DND-41 (cell line): Measurements from ENCODE around the gene MAP2K5.

Source experiments
- ATAC-seq: fragments of 200-7000 bp; cut with Tn5 transposase; 3 replicates; pipeline ENCODE4 v1.9.1; 2021; ENCODE audit warnings: low read depth; ENCODE audit not compliant: insufficient read depth
- DNase-seq: peaks from one replicate; pipeline ENCODE4 v3.0.0-alpha.2; 2020
- H2AFZ ChIP-seq: 2 replicates; pipeline ENCODE4 v1.6.0; 2012; ENCODE audit warnings: low read depth, low read length
- H3K27ac ChIP-seq: 2 replicates; pipeline ENCODE4 v1.5.1; 2012; ENCODE audit warnings: low read length, inconsistent platforms
- H3K27me3 ChIP-seq: fragments of 200-600 bp; sonication (generic); 2 replicates; pipeline ENCODE4 v1.6.0; 2012; ENCODE audit warnings: low read length, mild to moderate bottlenecking, inconsistent platforms; ENCODE audit not compliant: insufficient read depth, poor library complexity
- H3K36me3 ChIP-seq: 2 replicates; pipeline ENCODE4 v1.5.1; 2012; ENCODE audit warnings: low read length, inconsistent platforms; ENCODE audit not compliant: insufficient read depth
- H3K4me1 ChIP-seq: 2 replicates; pipeline ENCODE4 v1.5.1; 2012; ENCODE audit warnings: mild to moderate bottlenecking, low read length; ENCODE audit not compliant: insufficient read depth
- H3K4me2 ChIP-seq: 2 replicates; pipeline ENCODE4 v1.6.0; 2012; ENCODE audit warnings: mild to moderate bottlenecking, moderate library complexity, low read length, inconsistent platforms; ENCODE audit not compliant: insufficient read depth
- H3K4me3 ChIP-seq, 2 experiments: fragments of 200-600 bp in 1 of 2; shearing (Covaris generic) in 1 of 2; 2 replicates each; pipeline ENCODE4 v1.5.1; 2012 to 2016; ENCODE audit warnings: inconsistent platforms in 2 of 2, low read length in 2 of 2, mild to moderate bottlenecking in 2 of 2, low read depth in 1 of 2, moderate library complexity in 1 of 2
- H3K79me2 ChIP-seq: 2 replicates; pipeline ENCODE4 v1.6.0; 2012; ENCODE audit warnings: low read length, inconsistent platforms; ENCODE audit not compliant: insufficient read depth
- H3K9ac ChIP-seq: 2 replicates; pipeline ENCODE4 v1.6.0; 2012; ENCODE audit warnings: low read depth, mild to moderate bottlenecking, inconsistent platforms, low read length, moderate library complexity
- H3K9me3 ChIP-seq: 2 replicates; pipeline ENCODE4 v1.5.1; 2012; ENCODE audit warnings: low read length, moderate library complexity, mild to moderate bottlenecking, inconsistent platforms; ENCODE audit not compliant: insufficient read depth, severe bottlenecking
- H4K20me1 ChIP-seq: 2 replicates; pipeline ENCODE4 v1.6.0; 2012; ENCODE audit warnings: low read length; ENCODE audit not compliant: insufficient read depth
- EZH2 ChIP-seq: IDR thresholded peaks from 3 replicates; pipeline ENCODE4 v1.6.1; 2012; ENCODE audit warnings: borderline replicate concordance, low read depth, mild to moderate bottlenecking, moderate library complexity, low read length, inconsistent platforms; ENCODE audit not compliant: severe bottlenecking
- TF ChIP-seq, protein P1 (sequence below): IDR thresholded peaks from 2 replicates; pipeline ENCODE4 v1.5.1; 2012; ENCODE audit warnings: borderline replicate concordance, low read length, moderate library complexity, mild to moderate bottlenecking; ENCODE audit not compliant: poor library complexity, severe bottlenecking; ENCODE audit errors: extremely low read depth

MAP2K5 gene

DNA sequence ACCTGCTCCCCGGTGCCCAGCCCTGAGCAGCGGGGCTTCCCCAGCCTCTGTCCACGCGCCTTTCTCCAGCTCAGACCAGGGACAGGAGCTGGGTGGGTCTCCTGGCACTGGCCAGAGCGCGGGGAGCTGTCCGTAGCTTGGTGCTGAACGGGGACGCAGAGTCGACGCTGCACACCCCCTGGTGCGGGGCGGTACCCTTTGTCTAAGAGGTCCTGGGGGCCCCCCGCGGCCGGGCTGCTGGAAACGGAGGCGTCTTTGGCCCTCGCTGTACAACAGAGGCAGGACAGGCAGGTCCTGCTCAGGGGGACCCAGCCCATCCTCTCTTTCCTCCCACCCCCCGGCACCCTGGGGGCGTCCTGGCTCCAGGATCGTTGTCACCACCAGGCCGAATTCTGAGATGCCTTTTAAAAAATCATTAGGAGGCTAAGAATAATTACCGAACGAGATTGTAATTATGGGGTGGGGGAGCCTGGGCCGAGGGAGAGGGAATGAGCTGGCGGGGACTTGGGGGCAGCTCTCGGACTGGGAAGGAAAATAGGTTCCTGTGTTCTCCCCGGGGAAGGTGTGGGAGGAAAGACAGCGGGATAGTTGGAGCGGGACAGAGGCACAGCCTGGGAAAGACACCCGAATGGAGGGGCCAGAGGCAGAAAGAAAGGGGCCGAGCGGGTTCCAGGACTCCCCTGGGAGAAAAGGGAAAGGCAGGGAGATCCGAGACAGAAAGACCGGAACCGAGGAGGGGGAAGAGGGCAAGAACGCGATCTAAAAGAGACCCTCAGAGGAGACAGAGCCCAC lies 278.7 kb downstream of the MAP2K5 start:
- Histone ChIP-seq H3K79me2 (no peaks in the 10 kb centered on the region), H3K4me2 (no peak overlapping the region), H4K20me1 (no peaks in the 10 kb centered on the region), H3K4me3 (no peak overlapping the region), H3K27me3 (no peaks in the 10 kb centered on the region), H3K27ac (no peak overlapping the region), H3K9me3 (no peaks in the 10 kb centered on the region), H3K4me1 (0 out of 2 replicates have a peak, but pooled peaks cover 2% of the 10 kb centered on the region), H3K36me3 (peaks cover 2% of the 10 kb centered on the region; the same call in 1 of the 2 replicates), H3K9ac (no peak overlapping the region), H2AFZ (no peak overlapping the region)
- TF ChIP-seq, protein P1, sequence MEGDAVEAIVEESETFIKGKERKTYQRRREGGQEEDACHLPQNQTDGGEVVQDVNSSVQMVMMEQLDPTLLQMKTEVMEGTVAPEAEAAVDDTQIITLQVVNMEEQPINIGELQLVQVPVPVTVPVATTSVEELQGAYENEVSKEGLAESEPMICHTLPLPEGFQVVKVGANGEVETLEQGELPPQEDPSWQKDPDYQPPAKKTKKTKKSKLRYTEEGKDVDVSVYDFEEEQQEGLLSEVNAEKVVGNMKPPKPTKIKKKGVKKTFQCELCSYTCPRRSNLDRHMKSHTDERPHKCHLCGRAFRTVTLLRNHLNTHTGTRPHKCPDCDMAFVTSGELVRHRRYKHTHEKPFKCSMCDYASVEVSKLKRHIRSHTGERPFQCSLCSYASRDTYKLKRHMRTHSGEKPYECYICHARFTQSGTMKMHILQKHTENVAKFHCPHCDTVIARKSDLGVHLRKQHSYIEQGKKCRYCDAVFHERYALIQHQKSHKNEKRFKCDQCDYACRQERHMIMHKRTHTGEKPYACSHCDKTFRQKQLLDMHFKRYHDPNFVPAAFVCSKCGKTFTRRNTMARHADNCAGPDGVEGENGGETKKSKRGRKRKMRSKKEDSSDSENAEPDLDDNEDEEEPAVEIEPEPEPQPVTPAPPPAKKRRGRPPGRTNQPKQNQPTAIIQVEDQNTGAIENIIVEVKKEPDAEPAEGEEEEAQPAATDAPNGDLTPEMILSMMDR = no peak
- TF ChIP-seq EZH2 = no peak
- DNase-seq (peak; percentile 23), ATAC-seq (0 out of 3 replicates have a peak, but pooled peaks have one; percentile 24)

DNA sequence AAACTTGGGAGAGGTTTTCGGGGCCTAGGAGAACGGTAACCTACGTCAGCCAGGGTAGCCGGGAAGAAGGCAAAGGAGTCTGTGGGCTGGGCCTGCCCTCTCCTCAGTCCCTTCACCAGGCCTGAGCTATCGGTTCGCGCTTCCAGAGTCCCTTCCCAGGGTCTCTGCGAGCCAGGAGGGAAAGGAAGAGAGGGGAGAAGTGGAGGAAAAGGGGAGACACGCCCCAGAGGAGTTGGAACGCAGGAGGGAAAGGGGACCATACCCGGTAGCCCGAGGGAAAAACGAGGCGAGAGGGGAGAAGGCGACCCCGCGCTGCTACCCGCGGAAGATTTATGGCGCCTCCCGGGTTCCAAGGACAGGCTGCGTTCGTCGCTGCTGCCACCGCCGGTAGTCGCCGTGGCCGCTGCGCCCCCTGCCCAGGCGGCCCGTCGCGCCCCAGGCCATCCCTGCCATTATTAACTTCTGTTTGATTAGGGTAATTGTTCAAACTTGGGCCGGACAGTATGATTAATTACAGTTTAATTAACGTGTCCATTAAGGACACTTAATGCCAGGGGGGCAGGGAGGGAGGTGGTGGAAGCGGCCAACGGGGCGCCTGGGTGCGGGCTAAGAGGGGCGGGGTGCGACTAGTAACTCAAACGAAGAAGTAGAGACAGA lies 279.4 kb downstream of the MAP2K5 start:
- H3K9me3 ChIP-seq = no peaks in the 10 kb centered on the region
- no peaks in the 10 kb centered on the region for H3K79me2 ChIP-seq
- no peak overlapping the region for H3K4me2 ChIP-seq
- TF ChIP-seq, protein P1 = no peak
- no peak for TF ChIP-seq EZH2
- H3K36me3 ChIP-seq = peaks cover 5% of the 10 kb centered on the region; the same call in 1 of the 2 replicates
- no peaks in the 10 kb centered on the region for H4K20me1 ChIP-seq
- H3K27me3 ChIP-seq = no peaks in the 10 kb centered on the region
- H3K27ac ChIP-seq = no peak overlapping the region
- 0 out of 2 replicates have a peak, but pooled peaks cover 2% of the 10 kb centered on the region for H3K4me1 ChIP-seq
- no peak overlapping the region for H3K9ac ChIP-seq
- ATAC-seq (no peak), DNase-seq (no peak)
- no peak overlapping the region for H2AFZ ChIP-seq
- H3K4me3 ChIP-seq = no peak overlapping the region

DNA sequence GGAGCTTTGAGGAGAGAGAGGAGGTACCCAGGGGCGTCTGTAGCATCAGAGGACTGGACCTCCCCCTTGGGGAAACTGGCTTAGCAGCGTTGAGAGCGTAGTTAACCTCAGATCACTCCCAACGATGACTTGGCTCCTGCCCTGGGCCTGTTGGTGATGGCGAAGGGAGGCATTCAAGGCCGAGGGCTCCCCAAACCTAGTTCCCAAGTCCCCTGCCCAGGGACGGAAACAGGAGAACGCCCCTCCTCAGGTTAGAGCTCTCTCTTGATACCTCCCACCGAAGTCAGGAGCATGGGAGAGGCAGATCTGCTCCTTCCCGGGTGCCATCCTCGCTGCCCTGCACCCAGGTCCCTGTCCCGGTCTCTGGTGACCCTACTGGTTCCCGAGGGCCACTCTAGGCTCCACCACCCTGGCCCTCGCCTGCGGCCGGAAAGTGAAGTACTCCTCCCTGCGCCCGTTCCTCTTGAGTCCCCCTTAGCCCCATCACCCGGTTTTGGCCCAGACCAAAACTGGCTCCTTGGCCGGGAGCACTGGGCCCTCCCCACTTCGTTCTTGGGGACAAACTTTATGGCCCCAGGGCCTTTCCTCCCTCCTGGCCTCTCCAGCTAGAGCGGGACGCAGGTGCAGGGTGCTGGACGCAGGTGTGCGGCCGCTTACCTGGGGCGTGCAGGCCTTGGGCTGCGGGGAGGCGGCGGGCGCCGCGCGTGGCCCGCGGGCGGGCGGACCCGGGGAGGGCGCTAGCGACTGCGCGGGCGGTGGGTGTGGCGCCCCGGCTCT lies 280.2 kb downstream of the MAP2K5 start:
- Histone ChIP-seq H3K27me3 (no peaks in the 10 kb centered on the region), H3K4me2 (no peak overlapping the region), H3K9ac (no peak overlapping the region), H3K4me3 (no peak overlapping the region), H2AFZ (no peak overlapping the region), H3K27ac (no peak overlapping the region), H3K79me2 (no peaks in the 10 kb centered on the region), H3K9me3 (no peaks in the 10 kb centered on the region), H4K20me1 (no peaks in the 10 kb centered on the region), H3K4me1 (0 out of 2 replicates have a peak, but pooled peaks cover 2% of the 10 kb centered on the region), H3K36me3 (peaks cover 5% of the 10 kb centered on the region; the same call in 1 of the 2 replicates)
- DNase-seq = no peak
- TF ChIP-seq EZH2 = no peak
- TF ChIP-seq, protein P1 = no peak
- no peak for ATAC-seq
